Skeletal muscle satellite cell (primary cell): Measurements from ENCODE around the gene PYGB.

Source experiments
- H3K27me3 ChIP-seq: 2 replicates; pipeline ENCODE4 v1.7.0; 2013; ENCODE audit warnings: low read length; ENCODE audit not compliant: control insufficient read depth, insufficient read depth
- H3K36me3 ChIP-seq: 2 replicates; pipeline ENCODE4 v1.7.0; 2013; ENCODE audit warnings: mild to moderate bottlenecking, control low read depth, low read length; ENCODE audit not compliant: insufficient read depth
- H3K4me1 ChIP-seq: 2 replicates; pipeline ENCODE4 v1.7.0; 2013; ENCODE audit warnings: low read length; ENCODE audit not compliant: control insufficient read depth, insufficient read depth
- H3K4me2 ChIP-seq: 2 replicates; pipeline ENCODE4 v1.7.0; 2013; ENCODE audit warnings: mild to moderate bottlenecking, low read length
- H3K4me3 ChIP-seq: 2 replicates; pipeline ENCODE4 v1.7.0; 2013; ENCODE audit warnings: low read length
- H3K9ac ChIP-seq: 2 replicates; pipeline ENCODE4 v1.7.0; 2013; ENCODE audit warnings: mild to moderate bottlenecking, low read depth, low read length, moderate library complexity
- H3K9me3 ChIP-seq: replicated peaks from 2 replicates; pipeline ENCODE4 v1.7.0; 2013; ENCODE audit warnings: mild to moderate bottlenecking, control low read depth, low read length

The PYGB gene

GRCh38 chr20:25293507-25293906 is 45.6 kb downstream of the PYGB start:
- Histone ChIP-seq H3K9ac (no peak overlapping the region), H3K4me1 (peaks cover 22% of the 10 kb centered on the region), H3K4me2 (no peak overlapping the region), H3K27me3 (no peaks in the 10 kb centered on the region), H3K4me3 (no peak overlapping the region), H3K9me3 (no peaks in the 10 kb centered on the region), H3K36me3 (peaks cover 85% of the 10 kb centered on the region)

GRCh38 chr20:25293910-25294458 is 46.1 kb downstream of the PYGB start:
- peaks cover 26% of the 10 kb centered on the region for H3K4me1 ChIP-seq
- H3K27me3 ChIP-seq = no peaks in the 10 kb centered on the region
- no peak overlapping the region for H3K9ac ChIP-seq
- no peak overlapping the region for H3K4me2 ChIP-seq
- no peak overlapping the region for H3K4me3 ChIP-seq
- no peaks in the 10 kb centered on the region for H3K9me3 ChIP-seq
- peaks cover 84% of the 10 kb centered on the region for H3K36me3 ChIP-seq

- Histone ChIP-seq H3K4me1 (peaks cover 34% of the 10 kb centered on the region), H3K4me2 (no peak overlapping the region), H3K9ac (no peak overlapping the region), H3K27me3 (no peaks in the 10 kb centered on the region), H3K36me3 (peaks cover 85% of the 10 kb centered on the region), H3K4me3 (no peak overlapping the region), H3K9me3 (no peaks in the 10 kb centered on the region)
Measured at GRCh38 chr20:25294459-25295385, 46.8 kb downstream of the PYGB start.

- Histone ChIP-seq H3K9ac (no peak overlapping the region), H3K4me1 (peaks cover 41% of the 10 kb centered on the region), H3K9me3 (no peaks in the 10 kb centered on the region), H3K4me3 (no peak overlapping the region), H3K36me3 (peaks cover 80% of the 10 kb centered on the region), H3K27me3 (no peaks in the 10 kb centered on the region), H3K4me2 (no peak overlapping the region)
Measured at GRCh38 chr20:25295386-25296093, 47.7 kb downstream of the PYGB start.

GRCh38 chr20:25296094-25297093 is 48.5 kb downstream of the PYGB start:
- H3K4me1 ChIP-seq = peaks cover 41% of the 10 kb centered on the region

GRCh38 chr20:25297141-25297905 is 49.4 kb downstream of the PYGB start:
- Histone ChIP-seq H3K36me3 (peaks cover 63% of the 10 kb centered on the region), H3K9ac (no peak overlapping the region)

More at GRCh38 chr20:25296094-25297093, 48.5 kb downstream of the PYGB start:
- H3K27me3 ChIP-seq = no peaks in the 10 kb centered on the region
- no peak overlapping the region for H3K4me3 ChIP-seq
- peaks cover 72% of the 10 kb centered on the region for H3K36me3 ChIP-seq
- no peak overlapping the region for H3K9ac ChIP-seq
- H3K4me2 ChIP-seq = no peak overlapping the region
- H3K9me3 ChIP-seq = no peaks in the 10 kb centered on the region

GRCh38 chr20:25299806-25300205 is 51.9 kb downstream of the PYGB start:
- H3K36me3 ChIP-seq = peaks cover 50% of the 10 kb centered on the region

More at GRCh38 chr20:25297141-25297905, 49.4 kb downstream of the PYGB start:
- H3K4me1 ChIP-seq = peaks cover 41% of the 10 kb centered on the region
- H3K4me2 ChIP-seq = no peak overlapping the region
- H3K9me3 ChIP-seq = no peaks in the 10 kb centered on the region
- no peaks in the 10 kb centered on the region for H3K27me3 ChIP-seq
- no peak overlapping the region for H3K4me3 ChIP-seq

GRCh38 chr20:25300496-25301170 is 52.7 kb downstream of the PYGB start:
- Histone ChIP-seq H3K27me3 (no peaks in the 10 kb centered on the region), H3K9me3 (no peaks in the 10 kb centered on the region), H3K4me3 (no peak overlapping the region), H3K4me1 (peaks cover 29% of the 10 kb centered on the region), H3K36me3 (peaks cover 42% of the 10 kb centered on the region), H3K4me2 (no peak overlapping the region), H3K9ac (no peak overlapping the region)

More at GRCh38 chr20:25299806-25300205, 51.9 kb downstream of the PYGB start:
- H3K4me1 ChIP-seq = peaks cover 37% of the 10 kb centered on the region
- H3K4me3 ChIP-seq = no peak overlapping the region
- H3K9me3 ChIP-seq = no peaks in the 10 kb centered on the region
- no peak overlapping the region for H3K9ac ChIP-seq
- no peak overlapping the region for H3K4me2 ChIP-seq
- H3K27me3 ChIP-seq = no peaks in the 10 kb centered on the region

- Histone ChIP-seq H3K4me3 (no peak overlapping the region), H3K27me3 (no peaks in the 10 kb centered on the region), H3K4me1 (peaks cover 21% of the 10 kb centered on the region), H3K9ac (no peak overlapping the region), H3K9me3 (no peaks in the 10 kb centered on the region), H3K36me3 (peaks cover 34% of the 10 kb centered on the region), H3K4me2 (no peak overlapping the region)
Measured at GRCh38 chr20:25301357-25301920, 53.6 kb downstream of the PYGB start.
